Prostate gland (tissue), 2 donors: ENCODE measurements around the gene YOD1.

Source experiments
- POLR2A ChIP-seq: fragments of 450-650 bp; IDR thresholded peaks from one replicate; pipeline ENCODE4 v1.6.1; 2016; ENCODE audit warnings: antibody characterized with exemption, mild to moderate bottlenecking
- POLR2AphosphoS5 ChIP-seq: sonication (generic); formaldehyde crosslinking; IDR thresholded peaks from one replicate; pipeline ENCODE4 v1.6.1; 2017; ENCODE audit warnings: antibody characterized with exemption
- TF ChIP-seq, protein P1 (sequence below), 4 experiments: fragments of 200-600 bp in 2 of 4; fragments of 450-650 bp in 2 of 4; sonication (generic) in 2 of 4; IDR thresholded peaks; 1 replicate in 3 of 4; 2 replicates in 1 of 4; pipeline ENCODE4 v1.5.1; 2016 to 2019; ENCODE audit warnings: antibody characterized with exemption in 4 of 4, mild to moderate bottlenecking in 2 of 4, moderate library complexity in 2 of 4

DNA sequence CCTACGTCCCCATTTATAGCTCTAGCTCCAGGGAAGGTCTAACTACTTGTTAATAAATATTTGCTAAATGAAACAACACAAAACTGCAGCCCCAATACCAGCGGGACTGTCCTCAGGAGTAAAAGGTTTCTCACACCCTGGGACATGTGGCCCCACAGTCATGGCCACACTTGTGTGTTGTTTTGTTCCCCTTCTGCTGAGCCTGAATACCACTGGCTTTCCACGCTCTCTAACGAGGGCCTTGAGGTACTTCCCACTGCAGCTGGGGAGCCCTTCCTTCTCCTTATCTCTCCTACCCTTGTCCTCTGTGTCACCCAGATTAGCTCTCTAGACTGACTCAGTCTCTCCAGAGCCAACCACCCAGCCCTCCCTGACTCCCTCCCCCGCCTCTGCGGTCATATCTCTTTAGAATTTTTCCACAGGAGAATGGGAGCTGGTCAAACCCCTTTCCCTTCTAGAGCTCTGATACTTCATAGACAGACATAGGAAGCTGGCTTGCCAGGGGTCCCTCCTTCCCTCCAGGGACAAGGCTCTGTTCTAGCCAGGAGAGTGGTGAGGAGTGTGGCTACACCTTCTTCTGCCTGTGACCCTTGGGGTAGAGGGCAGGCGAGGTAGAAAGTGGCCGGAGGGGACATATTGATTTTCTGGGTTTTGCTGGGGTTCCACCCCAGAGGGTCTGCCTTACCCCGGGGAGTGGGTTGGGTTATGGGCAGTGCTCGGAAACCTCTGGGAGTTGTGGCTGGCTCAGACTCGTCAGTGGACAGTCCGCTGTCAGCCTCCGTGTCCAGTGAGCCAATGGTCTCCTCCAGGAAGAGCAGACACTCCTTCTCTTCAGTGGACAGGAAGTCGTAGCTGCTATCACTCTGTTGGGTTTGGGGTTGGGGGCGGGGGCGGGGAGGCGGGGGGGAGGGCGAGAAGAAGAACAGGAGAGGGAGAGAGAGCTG is 26.5 kb downstream of the YOD1 start:
- TF ChIP-seq, protein P1, sequence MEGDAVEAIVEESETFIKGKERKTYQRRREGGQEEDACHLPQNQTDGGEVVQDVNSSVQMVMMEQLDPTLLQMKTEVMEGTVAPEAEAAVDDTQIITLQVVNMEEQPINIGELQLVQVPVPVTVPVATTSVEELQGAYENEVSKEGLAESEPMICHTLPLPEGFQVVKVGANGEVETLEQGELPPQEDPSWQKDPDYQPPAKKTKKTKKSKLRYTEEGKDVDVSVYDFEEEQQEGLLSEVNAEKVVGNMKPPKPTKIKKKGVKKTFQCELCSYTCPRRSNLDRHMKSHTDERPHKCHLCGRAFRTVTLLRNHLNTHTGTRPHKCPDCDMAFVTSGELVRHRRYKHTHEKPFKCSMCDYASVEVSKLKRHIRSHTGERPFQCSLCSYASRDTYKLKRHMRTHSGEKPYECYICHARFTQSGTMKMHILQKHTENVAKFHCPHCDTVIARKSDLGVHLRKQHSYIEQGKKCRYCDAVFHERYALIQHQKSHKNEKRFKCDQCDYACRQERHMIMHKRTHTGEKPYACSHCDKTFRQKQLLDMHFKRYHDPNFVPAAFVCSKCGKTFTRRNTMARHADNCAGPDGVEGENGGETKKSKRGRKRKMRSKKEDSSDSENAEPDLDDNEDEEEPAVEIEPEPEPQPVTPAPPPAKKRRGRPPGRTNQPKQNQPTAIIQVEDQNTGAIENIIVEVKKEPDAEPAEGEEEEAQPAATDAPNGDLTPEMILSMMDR (IDR thresholded peaks at IDR 0.05) = no peak
- TF ChIP-seq POLR2AphosphoS5 (no peak), POLR2A (no peak)
